ENCODE measurements around the gene MTFMT. TPM values are rescaled to one million over a fixed set of nuclear protein-coding genes. Genes with fewer than 3 reads are reported as not detected.

Gene MTFMT
- total RNA-seq, 1 donor from 2014 or later = 10.6 TPM

GRCh38 chr15:65072617-65073016 lies 43.2 kb upstream of the MTFMT start:
- Mint-ChIP-seq H3K27ac (ENCODE audit: unreplicated experiment) (no peak overlapping the region), H3K4me1 (ENCODE audit: unreplicated experiment) (peaks cover 2% of the 10 kb centered on the region), H3K4me3 (ENCODE audit: unreplicated experiment) (no peak overlapping the region), H3K27me3 (ENCODE audit: unreplicated experiment) (peaks cover 6% of the 10 kb centered on the region), H3K36me3 (ENCODE audit: low read depth, unreplicated experiment) (no peaks in the 10 kb centered on the region), H3K9me3 (ENCODE audit: unreplicated experiment) (no peaks in the 10 kb centered on the region)
- TF ChIP-seq CTCF (IDR thresholded peaks at IDR 0.05; ENCODE audit: unreplicated experiment) = no peak
- no peak for DNase-seq (ENCODE audit: low spot score)

GRCh38 chr15:65072027-65072426 lies 42.6 kb upstream of the MTFMT start:
- Mint-ChIP-seq H3K36me3 (ENCODE audit: low read depth, unreplicated experiment) (no peaks in the 10 kb centered on the region), H3K4me1 (ENCODE audit: unreplicated experiment) (peaks cover 2% of the 10 kb centered on the region), H3K4me3 (ENCODE audit: unreplicated experiment) (no peak overlapping the region), H3K9me3 (ENCODE audit: unreplicated experiment) (no peaks in the 10 kb centered on the region), H3K27me3 (ENCODE audit: unreplicated experiment) (peaks cover 6% of the 10 kb centered on the region), H3K27ac (ENCODE audit: unreplicated experiment) (no peak overlapping the region)
- no peak for DNase-seq (ENCODE audit: low spot score)
- TF ChIP-seq CTCF (IDR thresholded peaks at IDR 0.05; ENCODE audit: unreplicated experiment) = no peak

- Mint-ChIP-seq H3K9me3 (ENCODE audit: unreplicated experiment) (no peaks in the 10 kb centered on the region), H3K4me1 (ENCODE audit: unreplicated experiment) (peaks cover 2% of the 10 kb centered on the region), H3K27ac (ENCODE audit: unreplicated experiment) (no peak overlapping the region), H3K4me3 (ENCODE audit: unreplicated experiment) (no peak overlapping the region), H3K27me3 (ENCODE audit: unreplicated experiment) (peaks cover 6% of the 10 kb centered on the region), H3K36me3 (ENCODE audit: low read depth, unreplicated experiment) (no peaks in the 10 kb centered on the region)
- TF ChIP-seq CTCF (IDR thresholded peaks at IDR 0.05; ENCODE audit: unreplicated experiment) = no peak
- no peak for DNase-seq (ENCODE audit: low spot score)
These were observed 42.0 kb upstream of the MTFMT start for GRCh38 chr15:65071381-65071811.

GRCh38 chr15:65069779-65070546 lies 40.5 kb upstream of the MTFMT start:
- Mint-ChIP-seq H3K4me3 (ENCODE audit: unreplicated experiment) (no peak overlapping the region), H3K27ac (ENCODE audit: unreplicated experiment) (no peak overlapping the region), H3K4me1 (ENCODE audit: unreplicated experiment) (peaks cover 2% of the 10 kb centered on the region), H3K36me3 (ENCODE audit: low read depth, unreplicated experiment) (no peaks in the 10 kb centered on the region), H3K9me3 (ENCODE audit: unreplicated experiment) (no peaks in the 10 kb centered on the region), H3K27me3 (ENCODE audit: unreplicated experiment) (peaks cover 6% of the 10 kb centered on the region)
- TF ChIP-seq CTCF (IDR thresholded peaks at IDR 0.05; ENCODE audit: unreplicated experiment) = no peak
- DNase-seq (ENCODE audit: low spot score) = no peak

GRCh38 chr15:65069179-65069578 lies 39.7 kb upstream of the MTFMT start:
- Mint-ChIP-seq H3K36me3 (ENCODE audit: low read depth, unreplicated experiment) (no peaks in the 10 kb centered on the region), H3K4me1 (ENCODE audit: unreplicated experiment) (peaks cover 2% of the 10 kb centered on the region), H3K27ac (ENCODE audit: unreplicated experiment) (no peak overlapping the region), H3K4me3 (ENCODE audit: unreplicated experiment) (no peak overlapping the region), H3K27me3 (ENCODE audit: unreplicated experiment) (peaks cover 6% of the 10 kb centered on the region), H3K9me3 (ENCODE audit: unreplicated experiment) (no peaks in the 10 kb centered on the region)
- TF ChIP-seq CTCF (IDR thresholded peaks at IDR 0.05; ENCODE audit: unreplicated experiment) = no peak
- no peak for DNase-seq (ENCODE audit: low spot score)

Data from endothelial cell (in vitro differentiated cells).